Caco-2 (cell line): ENCODE data around the gene CTDSP2. TPM values are rescaled to one million over a fixed set of nuclear protein-coding genes. Genes with fewer than 3 reads are reported as not detected.

Source experiments
- BruUV-seq: library from RNA; stranded (reverse); fragments of 400-500 nt; replicated peaks from 2 replicates; lab custom pipeline; 2021; lab: Mats Ljungman, UMichigan
- CTCF ChIA-PET: fragments of 300-600 bp; sonication (Branson Sonifier 250); formaldehyde crosslinking; loops from one replicate; lab custom pipeline; 2022; ENCODE audit warnings: antibody characterized with exemption; lab: Charles Lee
- POLR2A ChIA-PET: fragments of 300-600 bp; sonication (Branson Sonifier 250); formaldehyde crosslinking; loops from one replicate; lab custom pipeline; 2022; ENCODE audit warnings: antibody characterized with exemption; lab: Charles Lee
- DNase-seq, 2 experiments: peaks; one replicate each; pipeline versions ENCODE4 v3.0.0 to v3.0.0-alpha.2; 2020 to 2022
- H3K27me3 ChIP-seq: replicated peaks from 2 replicates; pipeline ENCODE4 v1.6.0; 2011; ENCODE audit warnings: low read length; ENCODE audit not compliant: control insufficient read depth, insufficient read depth
- H3K36me3 ChIP-seq: 2 replicates; pipeline ENCODE4 v1.5.1; 2011; ENCODE audit warnings: low read length; ENCODE audit not compliant: control insufficient read depth, insufficient read depth
- H3K4me1 ChIP-seq: fragments of 250-450 bp; sonication (Bioruptor Pico); 2 replicates; pipeline ENCODE4 v1.5.1; 2020; ENCODE audit warnings: mild to moderate bottlenecking
- H3K4me3 ChIP-seq: 2 replicates; pipeline ENCODE4 v1.5.1; 2011; ENCODE audit warnings: low read depth, mild to moderate bottlenecking, control low read depth, low read length
- H3K9me3 ChIP-seq: fragments of 250-450 bp; sonication (Bioruptor Pico); 2 replicates; pipeline ENCODE4 v1.5.1; 2020; ENCODE audit warnings: mild to moderate bottlenecking, moderate library complexity
- H3K27ac Mint-ChIP-seq: one replicate; pipeline ENCODE4 v1.8.0; 2022; ENCODE audit warnings: mixed read lengths; ENCODE audit not compliant: unreplicated experiment
- H3K27me3 Mint-ChIP-seq: one replicate; pipeline ENCODE4 v1.8.0; 2022; ENCODE audit warnings: mixed read lengths; ENCODE audit not compliant: insufficient read depth, unreplicated experiment
- H3K36me3 Mint-ChIP-seq: one replicate; pipeline ENCODE4 v1.8.0; 2022; ENCODE audit warnings: mild to moderate bottlenecking, mixed read lengths; ENCODE audit not compliant: insufficient read depth, unreplicated experiment
- H3K4me1 Mint-ChIP-seq: one replicate; pipeline ENCODE4 v1.8.0; 2022; ENCODE audit warnings: low read depth, mixed read lengths; ENCODE audit not compliant: unreplicated experiment
- H3K4me3 Mint-ChIP-seq: one replicate; pipeline ENCODE4 v1.8.0; 2022; ENCODE audit warnings: mild to moderate bottlenecking, moderate library complexity, mixed read lengths; ENCODE audit not compliant: unreplicated experiment
- H3K9me3 Mint-ChIP-seq: one replicate; pipeline ENCODE4 v1.8.0; 2022; ENCODE audit warnings: mixed read lengths; ENCODE audit not compliant: unreplicated experiment
- intact Hi-C: fragments of 100-400 bp; cut with micrococcal nuclease; formaldehyde crosslinking; loops from one replicate; pipeline ENCODE4 v1.10.0; 2022; ENCODE audit not compliant: unreplicated experiment
- total RNA-seq: library from RNA; stranded (reverse); gene quantifications from 2 replicates; pipeline ENCODE4 v1.2.3, GENCODE V29; 2022
- TF ChIP-seq, protein P1 (sequence below), 2 experiments: fragments of 200-600 bp in 1 of 2; IDR thresholded peaks; 1 replicate in 1 of 2; 2 replicates in 1 of 2; pipeline versions ENCODE4 v1.5.1 to v1.8.0; 2011 to 2022; ENCODE audit warnings: antibody characterized with exemption in 1 of 2, control low read depth in 1 of 2, inconsistent platforms in 1 of 2, low read depth in 1 of 2, low read length in 1 of 2, mild to moderate bottlenecking in 1 of 2, moderate library complexity in 1 of 2; ENCODE audit not compliant: insufficient read depth in 1 of 2, severe bottlenecking in 1 of 2, unreplicated experiment in 1 of 2

The CTDSP2 gene
- total RNA-seq, 1 experiment from 2014 or later, result 117 TPM

GRCh38 chr12:57826400-57826799, 20.1 kb downstream of the CTDSP2 start:
- intact Hi-C loops, result no loop called here
- POLR2A ChIA-PET, result no interaction called here
- Histone ChIP-seq H3K4me1 (no peaks in the 10 kb centered on the region), H3K4me3 (no peak overlapping the region), H3K9me3 (no peaks in the 10 kb centered on the region), H3K36me3 (peaks cover 13% of the 10 kb centered on the region), H3K27me3 (no peaks in the 10 kb centered on the region)
- TF ChIP-seq, protein P1, sequence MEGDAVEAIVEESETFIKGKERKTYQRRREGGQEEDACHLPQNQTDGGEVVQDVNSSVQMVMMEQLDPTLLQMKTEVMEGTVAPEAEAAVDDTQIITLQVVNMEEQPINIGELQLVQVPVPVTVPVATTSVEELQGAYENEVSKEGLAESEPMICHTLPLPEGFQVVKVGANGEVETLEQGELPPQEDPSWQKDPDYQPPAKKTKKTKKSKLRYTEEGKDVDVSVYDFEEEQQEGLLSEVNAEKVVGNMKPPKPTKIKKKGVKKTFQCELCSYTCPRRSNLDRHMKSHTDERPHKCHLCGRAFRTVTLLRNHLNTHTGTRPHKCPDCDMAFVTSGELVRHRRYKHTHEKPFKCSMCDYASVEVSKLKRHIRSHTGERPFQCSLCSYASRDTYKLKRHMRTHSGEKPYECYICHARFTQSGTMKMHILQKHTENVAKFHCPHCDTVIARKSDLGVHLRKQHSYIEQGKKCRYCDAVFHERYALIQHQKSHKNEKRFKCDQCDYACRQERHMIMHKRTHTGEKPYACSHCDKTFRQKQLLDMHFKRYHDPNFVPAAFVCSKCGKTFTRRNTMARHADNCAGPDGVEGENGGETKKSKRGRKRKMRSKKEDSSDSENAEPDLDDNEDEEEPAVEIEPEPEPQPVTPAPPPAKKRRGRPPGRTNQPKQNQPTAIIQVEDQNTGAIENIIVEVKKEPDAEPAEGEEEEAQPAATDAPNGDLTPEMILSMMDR (IDR thresholded peaks at IDR 0.05; ENCODE audit: insufficient read depth in 1 of 2, low read depth in 1 of 2, low read length in 1 of 2, severe bottlenecking in 1 of 2, unreplicated experiment in 1 of 2), result no peak
- Mint-ChIP-seq H3K27ac (no peak overlapping the region), H3K4me1 (peaks cover 2% of the 10 kb centered on the region), H3K9me3 (no peaks in the 10 kb centered on the region), H3K27me3 (no peaks in the 10 kb centered on the region), H3K36me3 (peaks cover 83% of the 10 kb centered on the region), H3K4me3 (no peak overlapping the region)
- CTCF ChIA-PET, result interaction anchor here (0.5 to 0.7 kb wide), 2 partner anchors 64 to 1746 kb away, joined by 3 read pairs; no protein-coding TSS in a partner anchor
- DNase-seq, result no peak
- BruUV-seq, result no TSS peak

GRCh38 chr12:57825451-57825850, 21.1 kb downstream of the CTDSP2 start:
- Mint-ChIP-seq H3K9me3 (no peaks in the 10 kb centered on the region), H3K4me1 (no peaks in the 10 kb centered on the region), H3K27me3 (no peaks in the 10 kb centered on the region), H3K27ac (no peak overlapping the region), H3K4me3 (no peak overlapping the region), H3K36me3 (peaks cover 87% of the 10 kb centered on the region)
- Histone ChIP-seq H3K36me3 (peaks cover 13% of the 10 kb centered on the region), H3K4me1 (no peaks in the 10 kb centered on the region), H3K4me3 (no peak overlapping the region), H3K27me3 (no peaks in the 10 kb centered on the region), H3K9me3 (no peaks in the 10 kb centered on the region)
- intact Hi-C loops, result no loop called here
- TF ChIP-seq, protein P1 (IDR thresholded peaks at IDR 0.05; ENCODE audit: insufficient read depth in 1 of 2, low read depth in 1 of 2, low read length in 1 of 2, severe bottlenecking in 1 of 2, unreplicated experiment in 1 of 2), result no peak
- BruUV-seq, result no TSS peak
- CTCF ChIA-PET, result no interaction called here
- no peak for DNase-seq
- POLR2A ChIA-PET, result no interaction called here

GRCh38 chr12:57823908-57824640, 22.5 kb downstream of the CTDSP2 start:
- Mint-ChIP-seq H3K4me1 (no peaks in the 10 kb centered on the region), H3K27ac (no peak overlapping the region), H3K4me3 (no peak overlapping the region), H3K36me3 (peaks cover 92% of the 10 kb centered on the region), H3K27me3 (no peaks in the 10 kb centered on the region), H3K9me3 (no peaks in the 10 kb centered on the region)
- POLR2A ChIA-PET, result no interaction called here
- Histone ChIP-seq H3K9me3 (no peaks in the 10 kb centered on the region), H3K36me3 (peaks cover 12% of the 10 kb centered on the region), H3K4me3 (no peak overlapping the region), H3K4me1 (no peaks in the 10 kb centered on the region), H3K27me3 (no peaks in the 10 kb centered on the region)
- no peak for DNase-seq
- TF ChIP-seq, protein P1 (IDR thresholded peaks at IDR 0.05; ENCODE audit: insufficient read depth in 1 of 2, low read depth in 1 of 2, low read length in 1 of 2, severe bottlenecking in 1 of 2, unreplicated experiment in 1 of 2), result no peak
- no TSS peak for BruUV-seq
- intact Hi-C loops, result no loop called here
- CTCF ChIA-PET, result no interaction called here
